ENCODE measurements around the gene TSKU. TPM values are rescaled to one million over a fixed set of nuclear protein-coding genes. Genes with fewer than 3 reads are reported as not detected.
"Not testable (repeated sequence)": the region's sequence is repeated elsewhere in the genome, so short reads cannot be mapped to it uniquely, and the experiment has no call there.

The TSKU gene
- total and polyA plus RNA-seq, 9 of the 15 experiments (the other 6 are each of a cell fraction or from before 2014, with no cell fraction given) = 0.60 to 11.9 (median 8.4) TPM

DNA sequence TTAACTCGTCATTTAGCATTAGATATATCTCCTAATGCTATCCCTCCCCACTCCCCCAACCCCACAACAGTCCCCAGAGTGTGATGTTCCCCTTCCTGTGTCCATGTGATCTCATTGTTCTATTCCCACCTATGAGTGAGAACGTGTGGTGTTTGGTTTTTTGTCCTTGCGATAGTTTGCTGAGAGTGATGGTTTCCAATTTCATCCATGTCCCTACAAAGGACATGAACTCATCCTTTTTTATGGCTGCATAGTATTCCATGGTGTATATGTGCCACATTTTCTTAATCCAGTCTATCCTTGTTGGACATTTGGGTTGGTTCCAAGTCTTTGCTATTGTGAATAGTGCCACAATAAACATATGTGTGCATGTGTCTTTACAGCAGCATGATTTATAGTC is 43.4 kb downstream of the TSKU start:
- intact Hi-C loops (cut with micrococcal nuclease) = not testable (repeated sequence)
- 81% methylated on average over 2 of the region's 3 CpGs for WGBS (ENCODE audit: insufficient coverage, low coverage, missing lambda C conversion rate)

DNA sequence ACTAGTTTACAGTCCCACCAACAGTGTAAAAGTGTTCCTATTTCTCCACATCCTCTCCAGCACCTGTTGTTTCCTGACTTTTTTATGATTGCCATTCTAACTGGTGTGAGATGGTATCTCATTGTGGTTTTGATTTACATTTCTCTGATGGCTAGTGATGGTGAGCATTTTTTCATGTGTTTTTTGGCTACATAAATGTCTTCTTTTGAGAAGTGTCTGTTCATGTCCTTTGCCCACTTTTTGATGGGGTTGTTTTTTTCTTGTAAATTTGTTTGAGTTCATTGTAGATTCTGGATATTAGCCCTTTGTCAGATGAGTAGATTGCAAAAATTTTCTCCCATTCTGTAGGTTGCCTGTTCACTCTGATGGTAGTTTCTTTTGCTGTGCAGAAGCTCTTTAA is 43.8 kb downstream of the TSKU start:
- H3K79me2 ChIP-seq (ENCODE audit: control insufficient read depth, insufficient read depth, low read length); H2AFZ ChIP-seq (ENCODE audit: low read depth, low read length); H3K27me3 ChIP-seq (ENCODE audit: control insufficient read depth in 2 of 2, insufficient read depth in 2 of 2, low read length in 2 of 2); POLR2A ChIA-PET; H4K20me1 ChIP-seq (replicated peaks; ENCODE audit: control insufficient read depth, insufficient read depth, low read length); FAIRE-seq; intact Hi-C loops (cut with micrococcal nuclease); H3K4me3 ChIP-seq; CTCF ChIA-PET (ENCODE audit: low intra/inter-chr PET ratio); H3K9me3 ChIP-seq (replicated peaks; ENCODE audit: control insufficient read depth, insufficient read depth, low read depth, low read length); H3K9me1 ChIP-seq (ENCODE audit: control insufficient read depth, insufficient read depth, low read length); DNase-seq (ENCODE audit: extremely low read depth in 1 of 4, low spot score in 3 of 4); ATAC-seq; H3K27ac ChIP-seq (ENCODE audit: extremely low read depth, low read depth, low read length); H3K36me3 ChIP-seq (ENCODE audit: control insufficient read depth, insufficient read depth, low read length); H3K4me2 ChIP-seq (ENCODE audit: insufficient read depth, low read length); H3K9ac ChIP-seq (ENCODE audit: insufficient read depth in 1 of 2, low read depth in 2 of 2, low read length in 2 of 2); in situ Hi-C loops (cut with MboI); BruUV-seq (replicated peaks): not testable (repeated sequence)
- peaks cover 26 to 38% of the 10 kb centered on the region in 2 experiments for H3K4me1 ChIP-seq (replicated peaks in 1 of 2; ENCODE audit: control insufficient read depth in 2 of 2, insufficient read depth in 2 of 2, low read length in 2 of 2)
- TF ChIP-seq, protein P1, sequence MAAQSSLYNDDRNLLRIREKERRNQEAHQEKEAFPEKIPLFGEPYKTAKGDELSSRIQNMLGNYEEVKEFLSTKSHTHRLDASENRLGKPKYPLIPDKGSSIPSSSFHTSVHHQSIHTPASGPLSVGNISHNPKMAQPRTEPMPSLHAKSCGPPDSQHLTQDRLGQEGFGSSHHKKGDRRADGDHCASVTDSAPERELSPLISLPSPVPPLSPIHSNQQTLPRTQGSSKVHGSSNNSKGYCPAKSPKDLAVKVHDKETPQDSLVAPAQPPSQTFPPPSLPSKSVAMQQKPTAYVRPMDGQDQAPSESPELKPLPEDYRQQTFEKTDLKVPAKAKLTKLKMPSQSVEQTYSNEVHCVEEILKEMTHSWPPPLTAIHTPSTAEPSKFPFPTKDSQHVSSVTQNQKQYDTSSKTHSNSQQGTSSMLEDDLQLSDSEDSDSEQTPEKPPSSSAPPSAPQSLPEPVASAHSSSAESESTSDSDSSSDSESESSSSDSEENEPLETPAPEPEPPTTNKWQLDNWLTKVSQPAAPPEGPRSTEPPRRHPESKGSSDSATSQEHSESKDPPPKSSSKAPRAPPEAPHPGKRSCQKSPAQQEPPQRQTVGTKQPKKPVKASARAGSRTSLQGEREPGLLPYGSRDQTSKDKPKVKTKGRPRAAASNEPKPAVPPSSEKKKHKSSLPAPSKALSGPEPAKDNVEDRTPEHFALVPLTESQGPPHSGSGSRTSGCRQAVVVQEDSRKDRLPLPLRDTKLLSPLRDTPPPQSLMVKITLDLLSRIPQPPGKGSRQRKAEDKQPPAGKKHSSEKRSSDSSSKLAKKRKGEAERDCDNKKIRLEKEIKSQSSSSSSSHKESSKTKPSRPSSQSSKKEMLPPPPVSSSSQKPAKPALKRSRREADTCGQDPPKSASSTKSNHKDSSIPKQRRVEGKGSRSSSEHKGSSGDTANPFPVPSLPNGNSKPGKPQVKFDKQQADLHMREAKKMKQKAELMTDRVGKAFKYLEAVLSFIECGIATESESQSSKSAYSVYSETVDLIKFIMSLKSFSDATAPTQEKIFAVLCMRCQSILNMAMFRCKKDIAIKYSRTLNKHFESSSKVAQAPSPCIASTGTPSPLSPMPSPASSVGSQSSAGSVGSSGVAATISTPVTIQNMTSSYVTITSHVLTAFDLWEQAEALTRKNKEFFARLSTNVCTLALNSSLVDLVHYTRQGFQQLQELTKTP (IDR thresholded peaks at IDR 0.05; ENCODE audit: low read depth in 1 of 2, partially characterized antibody in 2 of 2) = peak in 1 of 2 experiments; percentile 98
- TF ChIP-seq TRIM24 (IDR thresholded peaks at IDR 0.05) = 0 out of 4 replicates have a peak, but pooled peaks of 1 of the 2 experiments have one; percentile 7

More for the DNA sequence above, 43.4 kb downstream of the TSKU start:
- H3K4me3 ChIP-seq; H3K9me1 ChIP-seq (ENCODE audit: control insufficient read depth, insufficient read depth, low read length); DNase-seq (ENCODE audit: extremely low read depth in 1 of 4, low spot score in 3 of 4); H3K4me2 ChIP-seq (ENCODE audit: insufficient read depth, low read length); ATAC-seq; BruUV-seq (replicated peaks); H2AFZ ChIP-seq (ENCODE audit: low read depth, low read length); H3K9ac ChIP-seq (ENCODE audit: insufficient read depth in 1 of 2, low read depth in 2 of 2, low read length in 2 of 2); FAIRE-seq; H4K20me1 ChIP-seq (replicated peaks; ENCODE audit: control insufficient read depth, insufficient read depth, low read length); in situ Hi-C loops (cut with MboI); H3K79me2 ChIP-seq (ENCODE audit: control insufficient read depth, insufficient read depth, low read length); H3K9me3 ChIP-seq (replicated peaks; ENCODE audit: control insufficient read depth, insufficient read depth, low read depth, low read length); CTCF ChIA-PET (ENCODE audit: low intra/inter-chr PET ratio); H3K27me3 ChIP-seq (ENCODE audit: control insufficient read depth in 2 of 2, insufficient read depth in 2 of 2, low read length in 2 of 2); H3K27ac ChIP-seq (ENCODE audit: extremely low read depth, low read depth, low read length); H3K36me3 ChIP-seq (ENCODE audit: control insufficient read depth, insufficient read depth, low read length): not testable (repeated sequence)
- TF ChIP-seq HDAC2 (IDR thresholded peaks at IDR 0.05) = 0 out of 2 replicates have a peak, but pooled peaks have one; percentile 32
- TF ChIP-seq SMARCA5 (IDR thresholded peaks at IDR 0.05) = peak; percentile 87
- TF ChIP-seq PHF20 (IDR thresholded peaks at IDR 0.05; ENCODE audit: partially characterized antibody) = peak; percentile 48
- peak; percentile 58 to 76; a peak in 3 of 4 replicates for TF ChIP-seq KDM1A (IDR thresholded peaks at IDR 0.05)
- peak; percentile 26 for TF ChIP-seq ZNF146 (CRISPR knock-in tag; IDR thresholded peaks at IDR 0.05; ENCODE audit: unreplicated experiment)
- peak in 1 of 2 experiments; percentile 23; a peak in 2 of 4 replicates for TF ChIP-seq HDAC1 (IDR thresholded peaks at IDR 0.05)
- peak; percentile 95 for TF ChIP-seq BCOR (IDR thresholded peaks at IDR 0.05)
- H3K4me1 ChIP-seq (replicated peaks in 1 of 2; ENCODE audit: control insufficient read depth in 2 of 2, insufficient read depth in 2 of 2, low read length in 2 of 2) = peaks cover 26 to 38% of the 10 kb centered on the region in 2 experiments
- POLR2A ChIA-PET = interaction anchor here (1.2 kb wide), 1 partner anchor 91 kb away, joined by 4 read pairs; no protein-coding TSS in a partner anchor

Data from K562 (cell line).